GM19438 (cell line): ENCODE results near the gene CAV2.

ENCODE experiments used
- ATAC-seq: cut with Tn5 transposase; IDR thresholded peaks from one replicate; pipeline ENCODE4 v1.9.1; 2021; ENCODE audit warnings: low read depth; ENCODE audit not compliant: unreplicated experiment

Gene CAV2

DNA sequence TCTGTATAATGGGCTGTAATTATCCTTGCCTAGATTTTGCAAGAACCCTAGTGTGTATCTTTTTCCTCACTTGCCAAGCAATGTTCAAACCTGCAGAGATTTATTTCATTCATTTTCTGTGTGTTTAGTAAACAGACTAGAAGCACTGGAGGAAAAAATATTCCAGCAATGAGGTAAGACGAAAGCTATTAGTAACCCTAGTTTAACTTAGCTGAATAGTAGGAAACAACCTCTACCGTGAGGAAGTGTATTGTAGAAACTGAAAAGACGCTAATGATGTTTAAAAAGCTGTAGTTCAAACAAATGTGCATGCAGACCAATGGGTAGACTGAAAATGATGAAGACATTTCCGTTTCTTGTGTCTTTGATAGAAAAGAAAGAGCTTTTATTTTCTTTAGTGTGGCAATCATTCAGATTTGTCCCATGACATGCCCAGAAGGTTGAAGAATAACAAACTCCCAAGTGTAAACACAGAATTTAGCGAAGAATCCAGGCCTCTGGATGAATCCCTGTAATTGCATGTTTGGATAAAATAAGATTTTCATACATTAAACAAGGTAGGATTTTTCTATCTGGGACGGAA, 46.0 kb downstream of the CAV2 start:
- no peak for ATAC-seq

DNA sequence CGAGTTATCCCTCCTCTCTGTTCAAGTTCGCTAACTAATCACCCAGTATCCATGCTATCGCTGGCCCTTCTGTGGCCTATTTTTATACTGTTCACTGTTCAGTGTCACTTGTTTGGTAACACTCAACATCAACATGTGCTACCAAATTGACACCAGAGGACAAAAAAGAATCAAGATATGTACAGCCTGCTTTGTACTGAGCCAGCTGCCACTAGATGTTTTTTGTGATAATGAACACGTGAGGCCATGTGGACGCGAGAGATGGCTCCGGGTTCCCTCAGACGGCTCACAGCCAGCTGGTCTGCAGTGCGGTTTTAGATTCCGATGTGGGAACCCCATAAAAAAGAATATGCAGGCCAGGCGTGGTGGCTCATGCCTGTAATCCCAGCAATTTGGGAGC, 46.5 kb downstream of the CAV2 start:
- no peak for ATAC-seq

DNA sequence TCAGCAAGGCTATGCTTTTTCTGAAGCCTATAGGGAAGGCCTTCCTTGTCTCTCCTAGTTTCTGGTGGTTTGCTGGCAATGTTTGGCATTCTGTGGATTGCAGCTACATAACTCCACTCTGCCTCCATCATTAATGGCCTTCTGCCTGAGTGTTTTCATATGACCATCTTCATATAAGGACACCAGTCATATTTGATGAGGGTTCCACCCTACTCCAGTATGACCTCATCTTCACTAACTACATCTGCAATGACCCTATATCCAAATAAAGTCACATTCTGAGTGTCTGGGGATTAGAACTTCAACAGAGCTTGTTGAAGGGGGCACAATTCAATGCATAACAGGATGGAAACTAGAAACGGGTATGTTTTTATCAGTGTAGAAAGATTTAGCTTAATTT, 47.4 kb downstream of the CAV2 start:
- no peak for ATAC-seq

DNA sequence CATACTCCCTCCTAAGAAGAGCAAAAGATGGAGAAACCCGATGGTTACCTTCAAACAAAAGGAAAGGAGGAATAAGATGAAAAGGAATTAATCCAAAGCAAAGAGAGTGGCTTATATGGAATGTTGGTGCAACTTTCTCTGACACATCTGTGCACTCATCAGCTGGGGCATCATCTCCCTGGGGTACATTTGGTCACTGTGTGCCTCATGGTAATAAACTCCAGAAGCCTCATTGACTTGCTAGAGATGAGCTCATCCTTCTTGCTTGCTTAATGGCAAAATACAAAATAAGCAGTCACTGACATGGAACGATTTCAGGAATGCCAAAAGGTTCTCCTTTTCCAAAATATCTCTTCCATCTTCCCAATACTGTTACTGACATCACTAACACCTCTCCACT, 47.8 kb downstream of the CAV2 start:
- no peak for ATAC-seq

DNA sequence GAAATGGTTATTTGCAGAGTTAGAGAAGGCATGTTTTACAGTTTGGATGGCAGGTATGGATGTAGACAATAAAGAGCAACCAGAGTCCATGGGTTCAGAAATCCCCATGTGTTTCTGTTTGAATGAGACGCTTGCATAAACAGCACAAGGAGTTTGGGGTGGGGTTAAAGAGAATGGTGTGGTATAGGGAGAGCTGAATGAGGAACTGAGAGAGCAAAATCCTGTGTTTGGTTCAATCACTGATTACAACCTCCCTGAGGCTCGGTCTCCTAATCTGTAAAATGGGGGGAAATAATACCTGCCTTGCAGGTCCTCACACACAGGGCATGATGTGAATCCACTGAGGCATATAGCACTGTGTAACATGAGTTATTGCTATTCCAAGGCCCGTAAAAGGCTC, 49.0 kb downstream of the CAV2 start:
- peak; percentile 79 for ATAC-seq

DNA sequence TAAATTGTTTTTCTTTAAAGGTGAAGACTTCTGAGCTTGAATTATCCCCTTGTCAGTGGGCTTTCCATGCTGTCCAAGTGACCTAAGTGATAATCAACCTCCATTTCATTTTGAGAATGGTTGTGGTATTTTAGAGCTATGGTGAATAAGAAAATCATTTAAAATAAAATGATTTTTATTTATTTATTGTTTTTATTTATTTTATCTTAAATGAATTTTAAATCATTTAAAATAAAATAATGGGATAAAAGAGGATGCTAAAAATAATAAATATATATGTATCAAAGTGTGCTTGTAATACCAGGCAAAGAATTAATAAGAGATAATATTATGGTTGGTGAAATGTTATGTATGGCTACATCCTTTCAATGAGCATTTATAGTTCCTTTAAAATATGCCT, 49.8 kb downstream of the CAV2 start:
- no peak for ATAC-seq

DNA sequence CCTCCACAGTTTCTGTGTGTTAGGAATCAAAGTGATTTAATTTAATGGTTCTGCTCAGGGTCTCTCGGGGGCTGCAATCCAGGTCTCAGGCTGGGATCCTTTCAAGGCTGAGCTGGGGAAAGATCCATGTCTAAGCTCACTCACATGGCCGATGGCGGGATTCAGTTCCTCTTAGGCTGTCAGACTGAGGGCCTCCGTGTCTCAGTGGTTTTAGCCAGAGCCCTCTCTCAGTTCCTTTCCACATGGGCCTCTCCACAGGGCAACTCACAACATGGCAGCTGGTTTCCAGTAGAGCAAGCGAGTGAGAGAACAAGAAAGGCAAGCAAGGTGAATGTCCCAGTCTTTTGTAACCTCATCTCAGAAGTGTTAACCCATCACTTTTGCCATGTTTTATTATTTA, 52.2 kb downstream of the CAV2 start:
- no peak for ATAC-seq

DNA sequence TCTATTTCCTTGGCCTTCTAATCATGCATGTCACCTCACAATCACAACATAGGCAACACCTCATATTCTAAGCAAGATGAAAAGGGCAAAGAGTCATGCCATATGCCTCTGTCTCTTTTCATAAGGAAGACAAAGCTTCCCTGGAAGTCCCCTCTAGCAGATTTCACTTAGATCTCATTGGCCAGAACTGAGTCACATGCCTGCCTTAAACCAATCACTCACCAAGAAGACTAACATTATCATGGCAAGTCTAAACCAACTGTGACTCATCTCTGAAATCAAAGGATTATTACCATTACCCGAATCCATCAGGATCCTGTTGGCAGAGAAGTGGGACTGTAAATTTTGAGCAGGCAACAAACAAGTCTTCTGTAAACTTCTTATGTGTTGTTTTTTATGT, 53.1 kb downstream of the CAV2 start:
- no peak for ATAC-seq

DNA sequence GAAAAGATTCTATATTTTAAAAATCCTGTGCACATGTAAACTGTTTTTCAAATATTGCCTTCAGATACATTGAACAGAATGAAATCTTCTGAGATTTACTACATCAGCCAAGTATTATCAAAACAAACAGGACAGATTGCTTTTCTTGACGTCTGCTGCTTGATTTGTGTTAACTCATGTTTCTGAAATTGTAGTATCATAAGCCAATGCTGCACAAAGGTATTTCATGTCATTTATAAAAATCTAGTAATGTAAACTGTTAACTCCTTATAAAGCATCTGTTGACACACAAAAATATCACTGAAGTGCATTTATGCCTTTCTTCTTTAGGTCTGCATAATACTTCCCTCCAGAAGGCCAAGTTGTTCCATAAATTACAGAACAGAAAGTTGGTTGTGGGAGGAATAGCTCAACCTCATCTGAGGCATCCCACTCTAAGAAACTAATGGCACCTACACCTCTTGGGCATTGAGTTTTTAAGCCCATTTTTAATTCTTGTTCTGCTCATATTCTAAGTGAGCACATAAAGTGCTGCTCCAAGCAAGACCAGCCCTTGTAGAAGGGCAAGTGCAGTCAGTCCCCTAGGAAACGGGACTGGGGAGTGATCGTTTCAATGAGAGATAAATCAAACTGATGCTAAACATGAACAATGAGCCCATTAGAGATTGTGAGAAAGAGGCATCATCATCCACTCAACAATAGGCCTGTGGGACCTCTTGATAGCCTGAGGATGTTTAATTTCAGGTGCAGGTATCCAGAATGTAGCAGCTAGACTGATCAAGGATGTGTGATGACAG, 53.8 kb downstream of the CAV2 start:
- no peak for ATAC-seq

DNA sequence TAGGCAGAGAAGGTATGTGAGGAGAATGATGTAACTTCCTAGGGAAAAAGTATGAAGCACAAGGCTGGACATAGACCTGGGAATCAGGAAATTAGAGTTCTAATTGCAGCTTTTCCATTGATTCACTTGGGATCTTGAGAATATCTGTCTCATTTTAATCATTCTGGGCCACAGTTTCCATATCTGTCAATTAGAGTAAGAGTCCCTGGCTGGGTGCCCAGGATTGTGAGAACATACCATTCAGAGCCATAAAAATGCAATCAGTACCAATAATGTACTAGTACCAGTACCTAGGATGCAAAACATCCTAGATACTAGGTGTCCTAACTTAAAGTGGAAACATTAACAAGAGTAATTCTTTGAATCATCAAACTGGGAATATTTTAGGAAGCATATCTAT, 54.9 kb downstream of the CAV2 start:
- ATAC-seq = no peak

DNA sequence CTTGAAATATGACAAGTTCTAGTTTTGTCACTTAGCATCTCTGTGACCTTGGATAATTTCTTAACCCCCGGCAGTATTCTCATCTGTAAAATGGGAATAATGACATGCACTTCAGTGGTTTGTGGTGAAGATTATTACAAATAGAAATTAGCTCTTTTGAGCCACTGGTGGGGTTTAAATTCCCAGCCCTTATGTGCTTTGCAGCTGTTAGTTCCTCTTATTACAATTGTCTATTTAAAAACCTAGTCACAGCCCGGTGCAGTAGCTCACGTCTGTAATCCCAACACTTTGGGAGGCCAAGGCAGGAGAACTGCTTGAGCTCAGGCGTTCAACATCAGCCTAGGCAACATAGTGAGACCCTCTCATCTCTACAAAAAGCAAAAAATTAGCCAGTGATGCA, 55.4 kb downstream of the CAV2 start:
- ATAC-seq = no peak

DNA sequence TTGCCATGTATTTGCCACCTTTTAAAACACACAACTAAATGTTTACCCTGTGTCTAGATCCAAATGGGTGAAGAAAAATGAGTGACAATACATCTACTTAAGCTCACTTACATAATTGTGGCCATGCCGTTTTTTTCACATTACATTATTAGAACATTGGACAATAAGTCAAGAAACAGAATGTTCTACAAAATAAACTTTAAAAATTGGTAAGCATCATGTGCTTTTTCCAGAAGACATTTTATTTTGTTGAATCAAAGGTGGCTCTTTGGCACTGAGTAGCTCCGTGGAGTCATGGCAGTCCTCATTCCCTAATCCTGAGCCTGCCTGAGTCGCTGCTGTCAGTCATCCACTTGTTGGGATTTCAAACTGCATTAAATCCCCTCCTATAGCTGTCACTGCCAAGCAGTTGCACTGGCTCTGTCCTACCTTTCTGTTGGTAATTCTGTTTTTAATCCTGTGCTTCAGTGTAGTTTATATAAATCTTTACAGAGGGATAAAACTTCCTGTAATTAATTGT, 57.6 kb downstream of the CAV2 start:
- no peak for ATAC-seq

DNA sequence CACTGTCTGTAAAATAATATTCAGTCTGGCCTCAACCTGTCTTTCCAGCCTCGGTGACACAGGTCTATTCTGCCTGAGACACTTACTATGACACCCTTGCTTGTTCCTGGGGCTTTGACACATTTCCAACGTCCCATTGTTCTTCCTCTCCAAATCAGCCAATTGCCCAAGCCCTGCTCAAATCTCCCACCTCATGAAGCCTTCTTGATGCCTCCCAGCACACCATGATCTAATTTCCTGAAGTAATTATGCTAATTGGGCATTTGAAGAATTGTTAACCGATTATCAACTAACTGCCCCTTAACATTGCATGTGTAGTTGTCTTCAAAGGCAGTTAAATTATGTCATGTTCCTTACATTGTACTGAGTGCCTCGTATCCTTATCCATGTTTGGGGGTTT, 58.4 kb downstream of the CAV2 start:
- no peak for ATAC-seq
